Bone marrow (tissue), 2 donors: ENCODE measurements around the gene CNTN2.

Experiments
- DNase-seq, 2 donors: peaks; one replicate each; lab custom pipeline; 2025; lab: John Stamatoyannopoulos, UW

The CNTN2 gene

GRCh38 chr1:205056956-205057568 is 14.1 kb downstream of the CNTN2 start:
- DNase-seq: no peak

GRCh38 chr1:205057808-205058575 is 15.0 kb downstream of the CNTN2 start:
- no peak for DNase-seq

GRCh38 chr1:205058853-205059252 is 15.8 kb downstream of the CNTN2 start:
- DNase-seq: no peak

GRCh38 chr1:205059660-205060059 is 16.6 kb downstream of the CNTN2 start:
- no peak for DNase-seq

- DNase-seq: no peak
Measured at GRCh38 chr1:205060746-205061145, 17.7 kb downstream of the CNTN2 start.

- no peak for DNase-seq
Measured at GRCh38 chr1:205061227-205061626, 18.2 kb downstream of the CNTN2 start.

GRCh38 chr1:205061665-205062069 is 18.7 kb downstream of the CNTN2 start:
- DNase-seq: peak; percentile 24 to 75

GRCh38 chr1:205062319-205062718 is 19.3 kb downstream of the CNTN2 start:
- DNase-seq: no peak

- DNase-seq: no peak
Measured at GRCh38 chr1:205062895-205063294, 19.9 kb downstream of the CNTN2 start.

- DNase-seq: no peak
Measured at GRCh38 chr1:205064301-205064700, 21.3 kb downstream of the CNTN2 start.

GRCh38 chr1:205064741-205065316 is 21.8 kb downstream of the CNTN2 start:
- DNase-seq: no peak

- DNase-seq: no peak
Measured at GRCh38 chr1:205065666-205066065, 22.7 kb downstream of the CNTN2 start.

- no peak for DNase-seq
Measured at GRCh38 chr1:205066141-205066818, 23.3 kb downstream of the CNTN2 start.

- DNase-seq: no peak
Measured at GRCh38 chr1:205067031-205067430, 24.0 kb downstream of the CNTN2 start.

GRCh38 chr1:205068001-205068400 is 25.0 kb downstream of the CNTN2 start:
- DNase-seq: no peak

GRCh38 chr1:205068457-205069040 is 25.5 kb downstream of the CNTN2 start:
- no peak for DNase-seq

- DNase-seq: no peak
Measured at GRCh38 chr1:205069371-205070125, 26.5 kb downstream of the CNTN2 start.

- no peak for DNase-seq
Measured at GRCh38 chr1:205071028-205071409, 28.0 kb downstream of the CNTN2 start.

GRCh38 chr1:205071801-205072200 is 28.8 kb downstream of the CNTN2 start:
- no peak for DNase-seq

GRCh38 chr1:205072286-205072685 is 29.3 kb downstream of the CNTN2 start:
- no peak for DNase-seq

GRCh38 chr1:205072881-205073280 is 29.9 kb downstream of the CNTN2 start:
- DNase-seq: no peak

GRCh38 chr1:205073511-205073910 is 30.5 kb downstream of the CNTN2 start:
- no peak for DNase-seq
